ENCODE measurements around the gene CDCP2.

Gene CDCP2

GRCh38 chr1:54152696-54153095 lies at the start of gene CDCP2:
TSS of gene CDCP2 (minus strand) at chr1:54153000. CDS start at chr1:54152922, 78 bp downstream.
- DNase-seq, result no peak

GRCh38 chr1:54200519-54200997 lies 47.8 kb upstream of the CDCP2 start:
- peak; percentile 38 for DNase-seq

- peak; percentile 98 for DNase-seq
Measured at GRCh38 chr1:54199765-54200518, 47.1 kb upstream of the CDCP2 start, which contains the start of the genes CYB5RL and MRPL37. TSS of gene CYB5RL (minus strand) at chr1:54200030. CDS start at chr1:54195616, 4,414 bp downstream. TSS of gene MRPL37 (plus strand) at chr1:54200167. CDS start at chr1:54200244, 77 bp downstream.

- peak; percentile 27 for DNase-seq
Measured at GRCh38 chr1:54199151-54199764, 46.5 kb upstream of the CDCP2 start.

- DNase-seq, result no peak
Measured at GRCh38 chr1:54193453-54193852, 40.7 kb upstream of the CDCP2 start.

- no peak for DNase-seq
Measured at GRCh38 chr1:54191525-54191924, 38.7 kb upstream of the CDCP2 start.

- DNase-seq, result no peak
Measured at GRCh38 chr1:54190526-54190925, 37.7 kb upstream of the CDCP2 start.

GRCh38 chr1:54188291-54188690 lies 35.5 kb upstream of the CDCP2 start:
- DNase-seq, result no peak

GRCh38 chr1:54186056-54186455 lies 33.3 kb upstream of the CDCP2 start:
- DNase-seq, result no peak

- no peak for DNase-seq
Measured at GRCh38 chr1:54180701-54181360, 28.0 kb upstream of the CDCP2 start.

GRCh38 chr1:54178296-54179070 lies 25.7 kb upstream of the CDCP2 start:
- no peak for DNase-seq

- no peak for DNase-seq
Measured at GRCh38 chr1:54177726-54178125, 24.9 kb upstream of the CDCP2 start.

GRCh38 chr1:54176621-54177327 lies 24.0 kb upstream of the CDCP2 start:
- DNase-seq, result no peak

GRCh38 chr1:54174106-54174505 lies 21.3 kb upstream of the CDCP2 start:
- DNase-seq, result no peak

GRCh38 chr1:54173681-54174080 lies 20.9 kb upstream of the CDCP2 start:
- DNase-seq, result no peak

GRCh38 chr1:54172614-54173599 lies 20.1 kb upstream of the CDCP2 start:
- DNase-seq, result no peak

GRCh38 chr1:54171606-54172005 lies 18.8 kb upstream of the CDCP2 start:
- DNase-seq, result no peak

- DNase-seq, result no peak
Measured at GRCh38 chr1:54171016-54171415, 18.2 kb upstream of the CDCP2 start.

GRCh38 chr1:54169068-54169467 lies 16.3 kb upstream of the CDCP2 start:
- no peak for DNase-seq

- DNase-seq, result no peak
Measured at GRCh38 chr1:54168206-54168965, 15.6 kb upstream of the CDCP2 start.
